Activated T-cell treated with anti-CD3 and anti-CD28 coated beads for 4 hours (primary cell): ENCODE results near the gene ARHGAP40.

Experiments
- DNase-seq: peaks from one replicate; pipeline ENCODE4 v3.0.0-alpha.2; 2020

ARHGAP40 gene

DNA sequence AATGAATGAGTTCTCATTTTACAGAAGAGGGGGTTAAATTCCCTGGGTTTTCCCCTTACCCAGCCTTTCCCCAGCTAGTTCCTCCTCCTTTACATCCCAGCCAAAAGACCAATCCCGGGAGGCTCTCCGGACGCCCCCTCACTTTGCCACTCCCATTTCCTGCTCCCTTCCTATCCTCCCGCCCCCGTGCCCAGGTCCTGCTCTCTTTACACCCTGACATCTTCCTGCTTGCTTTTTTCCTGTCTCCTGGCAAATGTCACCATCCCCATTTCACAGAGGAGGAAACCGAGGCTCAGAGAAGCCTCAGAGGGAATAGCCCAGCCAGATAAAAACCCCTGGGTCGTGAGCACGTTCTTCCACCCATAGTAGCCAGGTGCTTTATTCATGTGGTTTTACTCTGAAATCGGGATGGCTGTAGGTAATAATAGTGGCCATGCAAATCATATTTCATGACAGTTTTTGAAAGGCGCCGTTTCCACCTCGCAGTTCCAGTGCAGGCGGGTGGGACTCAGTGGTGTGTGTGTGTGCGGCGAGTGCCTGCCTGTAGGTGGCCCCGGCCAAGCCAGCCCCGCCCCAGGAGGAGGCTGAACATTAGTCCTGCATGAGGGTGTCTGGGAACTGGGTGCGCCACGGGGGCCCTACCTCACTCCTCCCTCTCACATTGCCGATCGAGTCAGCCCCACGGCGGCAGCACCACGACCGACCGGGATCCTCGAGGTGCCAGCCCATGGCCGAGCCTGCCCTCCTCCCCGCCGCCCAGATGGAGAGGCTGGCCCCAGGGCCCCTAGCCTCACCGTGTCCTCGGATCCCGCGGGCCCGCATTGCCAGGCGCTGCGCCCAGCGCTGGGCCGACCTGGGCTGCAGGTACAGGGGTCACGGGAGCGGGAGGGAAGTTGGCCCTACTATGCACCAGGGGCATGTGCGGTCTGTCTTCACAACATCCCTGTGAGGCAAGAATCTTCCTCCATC is at the start of gene ARHGAP40:
Gene ARHGAP40 (plus strand): TSS at position 594 of the 969 bp plus-strand sequence.
- no peak for DNase-seq

DNA sequence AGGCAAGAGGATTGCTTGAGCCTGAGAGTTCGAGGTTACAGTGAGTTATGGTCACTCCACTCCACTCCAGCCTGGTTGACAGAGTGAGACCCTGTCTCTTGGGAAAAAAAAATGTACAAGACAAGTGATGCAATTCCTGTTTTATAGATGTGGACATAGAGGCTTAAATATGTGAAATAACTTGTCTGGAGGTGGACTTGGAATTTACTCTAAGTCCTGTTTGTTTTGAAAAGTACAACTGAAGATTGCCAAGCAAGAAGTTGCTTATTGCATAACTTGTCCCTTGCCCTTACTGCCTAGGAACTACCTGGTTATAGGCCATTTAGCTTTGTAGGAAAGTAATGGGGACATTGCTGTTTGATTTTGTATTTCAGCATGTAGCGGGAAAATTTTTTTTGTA is 46.6 kb upstream of the ARHGAP40 start:
- DNase-seq: no peak

DNA sequence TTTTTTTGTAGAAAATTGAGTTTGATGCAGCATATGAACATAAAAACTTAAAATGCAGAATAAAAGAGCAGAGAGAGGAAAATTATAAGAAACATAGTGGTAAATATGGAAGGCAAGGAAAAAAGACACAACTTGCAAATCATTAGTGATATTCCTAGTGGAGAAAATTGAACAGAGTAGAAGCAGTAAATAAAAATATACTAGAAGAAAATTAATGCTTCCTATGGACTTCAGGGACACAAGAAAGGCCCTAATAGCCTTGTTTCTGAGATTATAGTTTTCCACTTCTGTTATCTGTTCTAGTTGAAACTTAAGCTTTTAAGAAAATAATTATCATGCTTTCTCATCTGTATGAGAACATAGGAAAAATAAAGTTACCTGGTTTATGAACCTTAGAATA is 46.2 kb upstream of the ARHGAP40 start:
- DNase-seq: no peak

DNA sequence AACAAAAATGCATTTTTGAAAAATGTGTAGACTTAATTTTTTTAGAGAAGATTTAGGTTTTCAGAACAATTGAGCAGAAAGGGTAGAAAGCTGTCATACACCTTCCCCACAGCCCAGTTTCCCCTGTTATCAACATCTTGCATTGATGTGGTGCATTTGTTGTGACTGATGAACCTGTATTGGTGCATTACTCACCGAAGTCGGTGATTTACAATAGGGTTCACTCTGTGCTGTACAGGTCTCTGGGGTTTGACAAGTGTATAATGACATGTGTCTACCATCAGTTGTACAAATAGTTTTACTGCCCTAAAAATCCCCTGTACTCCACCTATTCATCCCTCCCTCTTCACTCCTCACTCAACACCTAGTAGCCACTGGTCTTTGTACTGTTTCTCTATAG is 44.4 kb upstream of the ARHGAP40 start:
- no peak for DNase-seq

DNA sequence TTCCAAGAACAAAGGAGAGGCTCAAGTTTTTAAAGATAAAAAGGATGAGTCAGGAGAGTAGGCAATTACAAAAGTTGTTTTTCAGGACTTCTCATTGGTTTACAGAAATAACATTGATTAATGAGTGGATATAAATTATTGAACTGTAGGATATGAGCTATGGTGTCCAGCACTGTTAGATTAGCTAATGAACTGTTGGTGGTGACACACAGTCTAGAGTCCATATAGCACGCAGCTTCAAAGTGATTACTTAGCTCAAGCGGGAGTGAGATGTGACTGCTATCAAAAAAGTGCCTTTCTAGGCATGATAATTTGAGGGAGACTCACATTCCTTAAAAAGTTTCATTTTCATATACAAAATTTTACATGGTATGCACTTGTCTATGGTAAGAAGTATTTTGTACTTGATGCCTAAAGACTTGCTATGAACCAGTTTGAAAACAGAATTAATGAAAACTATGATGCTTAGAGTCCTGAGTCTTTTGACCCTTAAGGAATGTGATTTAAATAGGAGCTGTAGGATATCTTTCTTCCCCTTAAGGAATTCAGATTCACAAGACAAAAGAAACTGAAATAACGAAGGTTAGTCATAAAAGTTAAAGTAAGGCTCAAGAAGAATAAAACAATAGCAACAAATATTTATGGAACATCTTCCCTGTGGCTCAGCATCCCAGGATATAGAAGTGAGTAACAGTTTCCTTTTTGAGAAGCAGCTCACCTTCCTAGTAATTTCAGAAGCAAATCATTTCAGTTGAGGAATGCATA is 42.8 kb upstream of the ARHGAP40 start:
- no peak for DNase-seq

DNA sequence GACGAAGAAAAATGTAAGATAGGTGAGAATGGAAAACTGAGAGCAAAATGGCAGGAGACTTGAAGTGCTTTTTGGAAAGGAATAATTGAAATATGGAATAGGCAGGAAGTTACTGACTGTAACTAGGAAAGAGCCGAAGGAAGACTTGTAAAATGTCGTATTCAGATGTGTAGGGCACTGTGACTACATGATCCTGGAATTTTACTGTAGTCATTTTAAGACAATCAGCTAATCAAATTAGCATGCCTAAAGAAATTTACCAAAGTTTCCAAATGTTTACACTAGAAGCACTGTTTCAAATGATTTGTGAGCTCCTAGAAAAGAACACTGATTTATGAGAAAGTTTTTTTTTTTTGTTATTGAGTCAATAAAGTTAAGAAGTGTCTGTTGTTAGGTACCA is 41.8 kb upstream of the ARHGAP40 start:
- DNase-seq: no peak

DNA sequence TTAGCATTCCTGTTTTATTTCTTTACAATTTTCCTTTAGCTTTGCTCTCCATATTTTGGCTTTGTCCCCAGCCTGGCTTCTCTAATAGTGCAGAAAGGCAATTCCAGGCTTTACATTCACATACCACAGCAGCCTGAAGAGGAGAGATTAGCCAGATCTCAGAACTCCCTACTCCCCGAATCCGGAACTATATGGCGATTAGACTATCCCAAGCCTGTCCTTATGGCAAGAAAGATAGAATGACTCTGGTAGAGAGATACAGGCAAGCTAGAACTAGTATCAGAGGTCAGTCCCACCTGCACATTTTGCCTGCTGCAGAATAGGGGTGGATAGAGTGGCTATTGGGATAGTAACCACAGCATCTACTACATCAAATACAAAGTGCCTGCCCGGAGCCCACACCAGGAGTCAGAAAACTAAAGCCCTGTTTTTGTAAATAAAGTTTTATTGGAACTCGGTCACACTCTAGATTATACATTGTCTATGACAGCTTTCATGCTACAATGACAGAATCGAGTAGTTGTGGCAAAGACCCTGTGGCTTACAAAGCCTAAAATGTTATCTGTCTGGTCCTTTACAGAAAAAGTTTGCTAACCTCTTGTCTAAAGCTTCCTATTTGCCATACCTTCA is 37.7 kb upstream of the ARHGAP40 start:
- no peak for DNase-seq

DNA sequence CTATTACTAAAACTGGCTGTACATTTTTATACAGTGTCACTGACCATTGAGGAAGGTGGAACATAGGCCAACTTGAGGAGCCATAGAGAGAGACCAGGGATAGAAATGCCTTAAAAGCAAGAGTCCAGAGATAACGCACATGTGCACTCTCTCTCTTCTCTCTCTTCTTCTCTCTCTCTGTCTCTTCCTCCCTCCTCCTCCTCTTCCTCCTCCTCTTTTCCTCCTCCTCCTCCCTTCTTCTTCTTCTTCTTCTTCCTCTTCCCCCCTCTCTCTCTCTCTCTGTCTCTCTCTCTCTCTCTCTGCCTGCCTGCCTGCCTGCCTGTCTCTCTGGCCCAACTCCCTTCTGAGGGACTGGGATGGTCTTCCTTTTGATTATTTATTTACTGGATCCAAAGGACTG is 36.9 kb upstream of the ARHGAP40 start:
- no peak for DNase-seq

DNA sequence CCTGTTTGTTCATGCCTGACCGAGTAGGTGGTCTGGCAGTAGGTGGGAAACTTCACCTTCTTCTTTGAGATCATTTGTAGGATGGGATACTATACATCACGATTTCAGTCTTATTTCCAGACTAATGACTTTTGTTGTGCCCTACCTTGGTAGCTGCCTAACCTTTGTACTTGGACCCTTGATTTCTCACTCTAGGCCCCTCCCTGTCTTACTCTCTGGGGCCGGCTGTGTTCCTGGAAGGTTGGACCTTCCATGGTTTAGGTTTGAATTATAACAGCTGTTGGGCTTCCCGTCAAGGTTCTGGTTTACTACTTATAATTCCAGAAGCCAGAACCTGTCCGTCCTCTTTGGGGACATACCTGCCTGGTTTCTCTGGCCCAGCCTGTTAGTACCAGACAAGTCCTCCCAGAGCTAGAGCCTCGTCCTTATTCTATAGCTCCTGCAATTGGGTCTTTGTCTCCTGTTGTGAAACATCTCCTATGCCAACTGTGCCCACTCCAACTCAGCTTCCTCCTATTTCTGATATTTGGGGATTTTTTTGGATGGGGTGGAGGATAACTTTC is 35.5 kb upstream of the ARHGAP40 start:
- no peak for DNase-seq

DNA sequence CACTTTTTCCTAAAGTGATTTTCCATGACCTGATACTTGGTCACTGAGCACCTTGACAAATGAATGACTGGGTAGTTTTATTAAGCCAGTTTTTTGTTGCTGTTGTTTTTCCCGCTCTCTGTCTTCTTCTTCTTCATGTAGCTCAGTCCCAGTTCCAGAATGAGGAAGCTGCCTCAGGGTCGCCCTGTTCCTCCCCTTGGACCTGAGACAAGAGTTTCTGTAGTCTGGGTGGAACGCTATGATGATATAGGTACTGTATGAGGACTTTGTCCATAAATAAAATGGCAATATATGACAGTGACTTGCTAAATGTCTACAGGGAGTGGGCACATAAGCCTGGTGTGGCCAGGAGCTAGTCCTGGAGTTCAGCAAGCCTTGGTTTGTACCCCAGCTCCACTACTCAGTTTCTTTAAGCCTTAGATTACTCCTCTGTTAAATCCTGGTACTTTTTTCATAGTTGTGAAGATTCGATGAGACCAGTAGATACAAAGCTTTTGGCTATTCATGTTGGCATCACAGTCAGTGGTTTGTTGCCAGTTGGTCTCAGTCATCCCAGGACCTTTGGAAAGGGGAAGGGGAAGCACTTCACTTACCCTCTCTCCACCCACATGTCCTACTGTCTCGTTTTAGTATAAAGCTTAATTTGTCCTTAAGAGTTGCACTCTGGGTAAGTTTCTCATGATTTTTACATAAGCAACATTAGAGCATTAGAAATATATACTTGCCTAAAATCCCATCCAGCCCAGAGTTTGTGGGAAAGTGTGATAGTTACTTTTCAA is 31.7 kb upstream of the ARHGAP40 start:
- DNase-seq: no peak

DNA sequence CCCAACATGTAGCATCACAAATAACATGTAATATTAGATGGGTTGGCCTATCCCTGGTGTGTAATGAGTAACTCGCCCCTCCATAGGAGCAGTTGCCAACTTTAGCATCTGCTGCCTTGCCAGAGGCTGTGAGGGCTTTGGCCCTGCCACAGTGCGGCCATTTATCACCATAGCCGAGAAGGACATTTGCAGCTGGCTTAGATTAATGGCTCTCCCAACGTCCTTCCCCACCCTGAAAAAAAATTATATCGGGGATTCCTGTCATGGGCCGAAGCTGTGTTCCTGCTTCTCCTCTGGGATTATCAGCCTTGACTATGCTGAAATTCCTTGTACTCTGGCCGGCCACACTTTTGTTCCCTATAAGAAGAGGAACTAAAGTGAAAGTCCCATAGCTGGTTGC is 28.2 kb upstream of the ARHGAP40 start:
- no peak for DNase-seq

DNA sequence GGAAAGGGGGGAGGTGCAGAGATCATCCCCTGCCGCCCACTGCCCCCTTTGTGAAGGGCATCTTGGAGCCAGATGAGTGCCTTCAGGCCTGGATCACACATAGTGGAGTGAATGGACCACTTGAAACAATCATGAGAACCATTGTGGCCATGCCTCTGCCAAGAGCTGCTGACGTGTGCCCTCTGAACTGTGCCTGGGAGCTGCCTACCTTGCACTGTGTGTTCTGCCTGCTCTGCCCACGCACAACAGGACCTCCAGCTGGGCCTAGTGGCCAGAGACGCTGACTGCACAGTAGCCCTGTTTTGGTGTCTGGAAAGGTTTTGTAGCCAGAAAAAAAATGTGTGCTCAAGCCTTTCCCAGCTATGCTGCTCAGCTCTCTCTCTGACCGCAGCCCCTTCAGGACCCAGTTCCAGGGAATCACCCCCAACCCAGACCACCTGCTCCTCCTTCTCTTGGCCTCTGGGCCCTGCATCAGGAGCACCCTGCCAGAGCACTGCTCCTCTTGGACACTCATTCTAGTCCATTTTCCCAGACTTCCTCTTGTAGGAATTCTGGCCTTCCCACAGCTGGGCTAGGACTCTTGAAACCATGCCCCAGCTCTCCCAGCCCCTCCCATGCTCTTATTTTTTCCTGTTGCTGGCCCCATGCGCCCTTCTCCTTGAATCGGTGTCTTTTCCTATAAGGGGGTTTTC is 22.2 kb upstream of the ARHGAP40 start:
- no peak for DNase-seq

DNA sequence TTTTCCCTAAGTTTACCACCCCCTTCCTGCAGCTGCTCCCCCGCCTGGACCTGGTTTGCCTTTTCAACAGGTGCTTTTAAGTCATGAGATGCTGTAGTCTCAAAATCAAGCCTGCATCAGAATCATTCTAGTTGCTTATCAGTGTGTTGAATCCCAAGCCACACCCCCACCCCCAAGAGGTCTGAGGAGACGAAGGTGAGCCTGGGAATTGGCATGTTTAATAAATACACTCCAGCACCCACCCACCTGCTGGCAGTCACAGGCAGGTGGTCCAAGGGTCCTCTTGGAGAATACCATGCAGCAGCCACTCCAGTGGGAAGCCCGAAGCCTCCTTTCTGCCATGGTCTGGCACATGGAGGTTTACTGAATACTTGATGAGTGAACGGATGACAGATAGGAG is 21.7 kb upstream of the ARHGAP40 start:
- no peak for DNase-seq

DNA sequence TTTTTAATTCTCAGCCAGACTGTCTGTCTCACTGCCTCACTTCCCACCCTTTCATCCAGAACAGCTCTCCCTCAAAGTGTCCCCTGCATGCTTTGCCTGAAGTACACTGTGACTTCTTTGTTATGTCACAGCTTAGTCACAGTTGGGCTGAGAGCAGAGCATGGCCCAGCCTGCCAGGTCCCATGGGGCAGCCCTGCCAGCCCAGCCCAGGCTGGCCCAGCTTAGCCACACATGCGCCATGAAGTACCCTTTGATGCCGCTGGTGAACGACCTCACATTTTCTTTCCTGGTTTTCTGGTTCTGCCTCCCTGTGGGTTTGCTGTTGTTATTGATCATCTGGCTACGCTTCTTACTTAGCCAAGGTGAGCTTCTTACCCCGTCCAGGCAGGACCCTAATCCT is 20.6 kb upstream of the ARHGAP40 start, which contains the start of gene ADIG:
Gene ADIG (plus strand): TSS at position 185 of the 400 bp plus-strand sequence. CDS start 54 bp downstream, at position 239.
- DNase-seq: no peak

DNA sequence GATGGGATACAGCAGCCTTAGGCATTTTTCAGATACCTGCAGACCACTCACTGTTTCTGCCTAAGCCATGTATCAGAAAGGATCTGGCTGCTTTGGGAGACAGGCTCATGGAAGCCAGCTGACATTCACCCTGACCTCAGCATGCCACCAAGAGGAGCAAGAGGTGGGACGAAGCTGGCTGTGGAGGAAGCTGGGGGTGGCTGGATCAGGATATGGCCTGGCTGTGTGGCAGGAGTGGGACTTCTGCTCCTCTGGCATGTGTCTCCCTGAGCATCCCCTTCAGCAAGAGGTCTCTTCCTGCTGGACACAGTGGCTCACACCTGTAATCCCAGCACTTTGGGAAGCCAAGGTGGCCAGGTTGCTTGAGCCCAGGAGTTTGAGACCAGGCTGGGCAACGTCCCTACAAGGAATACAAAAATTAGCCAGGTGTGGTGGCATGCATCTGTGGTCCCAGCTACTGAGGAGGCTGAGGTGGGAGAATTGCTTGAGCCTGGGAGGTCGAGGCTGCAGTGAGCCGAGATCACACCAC is 19.7 kb upstream of the ARHGAP40 start:
- DNase-seq: no peak

DNA sequence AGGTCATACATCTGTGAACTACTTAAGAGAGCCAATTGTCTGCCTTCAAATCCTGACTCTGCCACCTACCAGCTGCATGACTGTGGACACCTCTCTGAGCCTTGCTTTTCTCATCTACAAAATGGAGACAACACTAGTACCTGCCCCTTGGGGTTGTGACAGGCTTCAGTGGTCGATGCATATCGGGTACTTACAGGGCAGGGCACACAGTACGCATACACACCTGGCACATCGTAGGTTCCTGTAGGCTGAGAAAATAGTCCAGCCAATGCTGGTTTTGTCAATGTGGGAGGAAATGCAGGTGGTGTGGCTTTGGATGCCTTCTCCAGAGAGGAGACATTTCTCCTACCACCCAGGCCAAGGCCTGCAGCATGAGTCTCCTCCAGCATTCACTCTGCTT is 18.3 kb upstream of the ARHGAP40 start:
- no peak for DNase-seq

DNA sequence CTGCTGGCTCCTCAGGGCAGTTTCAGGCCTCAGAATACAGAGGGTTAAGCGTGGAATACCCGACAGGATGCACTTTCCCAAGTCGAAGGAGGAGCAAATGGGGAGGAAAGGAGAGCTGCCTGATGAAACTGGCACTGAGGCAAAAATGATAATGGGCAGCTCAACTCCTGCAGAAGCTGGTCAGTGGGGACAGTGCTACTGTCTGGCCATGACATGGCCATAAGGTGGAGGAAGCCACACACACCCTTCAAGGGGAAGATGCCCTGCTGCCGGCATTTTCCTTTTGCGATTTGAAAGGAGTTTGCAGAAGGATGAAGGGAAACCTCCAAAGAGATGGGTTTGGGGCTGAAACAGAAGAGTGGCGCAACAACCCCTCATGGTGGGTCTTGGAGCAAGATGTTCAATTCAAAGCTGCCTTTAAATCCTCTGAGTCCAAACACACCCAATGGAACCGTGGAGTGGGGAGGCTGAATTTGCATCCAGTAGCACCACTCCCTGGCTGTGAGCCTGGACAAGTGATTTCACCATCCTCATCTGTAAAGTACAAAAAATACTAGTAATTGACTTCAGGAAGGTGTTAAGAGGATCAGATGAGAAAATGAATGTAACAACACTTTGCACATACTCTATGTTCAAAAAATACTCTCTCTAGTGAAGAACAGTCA is 17.4 kb upstream of the ARHGAP40 start:
- no peak for DNase-seq

DNA sequence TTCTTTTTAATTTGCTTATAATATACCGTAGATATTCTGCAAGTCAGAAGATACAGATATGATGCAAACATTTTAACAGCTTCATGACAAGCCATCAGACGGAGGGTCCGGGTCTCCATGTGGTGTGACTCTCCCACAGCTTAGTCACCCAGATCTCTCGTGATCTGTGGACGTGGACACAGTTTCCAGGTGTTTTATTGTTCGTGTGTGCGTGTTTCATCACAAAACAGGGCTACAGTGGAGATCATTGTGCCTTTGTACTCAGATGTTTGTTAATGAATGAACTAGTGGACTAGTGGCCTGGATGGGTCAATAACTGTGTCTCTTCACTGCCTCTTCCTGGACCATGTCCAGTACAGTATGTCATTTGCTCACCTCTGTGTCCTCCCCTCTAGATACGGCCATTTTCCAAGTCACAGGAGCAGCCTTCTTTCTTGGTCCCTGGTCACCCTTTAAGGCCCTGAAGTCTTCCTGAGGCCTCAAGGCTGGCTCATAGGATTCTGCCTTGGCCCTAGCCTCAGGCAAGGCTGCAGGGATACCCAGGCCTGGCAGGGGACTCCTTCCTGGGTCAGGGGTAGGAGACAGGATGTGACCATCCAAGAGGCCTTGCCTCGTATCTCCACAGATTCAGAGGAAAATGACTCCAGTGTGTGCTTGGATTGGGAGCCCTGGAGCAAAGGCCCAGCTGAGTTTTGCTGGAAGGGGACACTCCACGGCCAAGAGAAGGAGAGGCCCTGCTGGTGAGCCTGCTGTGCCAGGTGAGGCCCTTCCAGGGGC is 16.0 kb upstream of the ARHGAP40 start:
- no peak for DNase-seq

DNA sequence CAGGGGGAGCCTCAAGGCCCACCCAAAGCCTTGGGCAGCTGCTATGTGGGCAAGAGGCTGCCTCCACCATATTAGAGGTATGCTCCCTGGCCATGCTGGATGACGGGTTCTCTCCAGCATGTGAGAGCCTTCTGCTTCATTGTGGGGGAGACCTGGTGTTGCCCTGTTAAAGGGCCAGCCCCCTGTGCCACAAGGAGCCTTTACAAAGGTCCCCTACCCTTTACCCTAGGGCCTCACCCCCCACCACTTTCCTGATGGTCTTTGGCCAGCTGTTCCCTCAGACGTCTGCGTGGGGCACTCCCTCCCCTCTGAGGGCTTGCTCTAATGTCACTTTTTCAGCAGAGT is 15.5 kb upstream of the ARHGAP40 start:
- DNase-seq: no peak

DNA sequence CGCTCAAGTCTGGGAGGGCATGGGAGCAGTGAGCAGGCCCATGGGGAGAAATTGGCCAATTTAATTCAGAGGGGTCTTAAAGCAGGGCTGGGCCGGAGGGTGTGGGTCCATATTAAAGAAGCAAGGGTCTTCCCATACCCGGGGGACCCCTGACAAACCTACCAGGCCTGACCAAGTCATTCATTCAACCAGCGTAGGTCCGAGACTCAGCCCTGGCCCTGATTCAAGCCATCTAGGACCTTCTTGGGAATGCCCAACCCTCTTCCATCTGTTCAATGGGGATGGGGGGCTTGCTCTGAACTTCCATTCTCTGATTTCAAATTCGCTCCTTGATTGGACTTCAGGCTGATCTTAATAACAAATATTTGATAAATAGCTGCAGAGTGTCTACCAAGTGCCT is 13.3 kb upstream of the ARHGAP40 start:
- DNase-seq: no peak
